Kidney tubule cell (primary cell): ENCODE measurements around the gene AFG1L.
A peak's percentile ranks its signal among the peaks of the same experiment; 100 is the strongest.
"Not testable (repeated sequence)": the region's sequence is repeated elsewhere in the genome, so short reads cannot be mapped to it uniquely, and the experiment has no call there.

ENCODE experiments used
- DNase-seq: peaks from one replicate; pipeline ENCODE4 v3.0.0-alpha.2; 2018; ENCODE audit warnings: low spot score

Gene AFG1L

GRCh38 chr6:108416047-108416833 lies 121.4 kb downstream of the AFG1L start:
- not testable (repeated sequence) for DNase-seq

- peak; percentile 9 for DNase-seq
Measured at GRCh38 chr6:108417027-108417426, 122.2 kb downstream of the AFG1L start.

GRCh38 chr6:108419474-108419873 lies 124.6 kb downstream of the AFG1L start:
- DNase-seq = no peak

GRCh38 chr6:108419934-108420609 lies 125.2 kb downstream of the AFG1L start:
- no peak for DNase-seq

- no peak for DNase-seq
Measured at GRCh38 chr6:108421366-108421765, 126.5 kb downstream of the AFG1L start.

GRCh38 chr6:108423982-108424705 lies 129.3 kb downstream of the AFG1L start:
- DNase-seq = no peak

GRCh38 chr6:108425428-108425827 lies 130.6 kb downstream of the AFG1L start:
- DNase-seq = no peak

GRCh38 chr6:108432143-108432542 lies 137.3 kb downstream of the AFG1L start:
- no peak for DNase-seq

GRCh38 chr6:108432792-108433191 lies 137.9 kb downstream of the AFG1L start:
- DNase-seq = no peak

GRCh38 chr6:108434222-108434621 lies 139.4 kb downstream of the AFG1L start:
- DNase-seq = no peak

GRCh38 chr6:108435391-108435790 lies 140.5 kb downstream of the AFG1L start:
- DNase-seq = no peak

GRCh38 chr6:108436771-108437170 lies 141.9 kb downstream of the AFG1L start:
- no peak for DNase-seq

- peak; percentile 19 for DNase-seq
Measured at GRCh38 chr6:108437821-108438220, 143.0 kb downstream of the AFG1L start.

GRCh38 chr6:108438918-108439317 lies 144.1 kb downstream of the AFG1L start:
- no peak for DNase-seq

- no peak for DNase-seq
Measured at GRCh38 chr6:108441141-108441540, 146.3 kb downstream of the AFG1L start.

- DNase-seq = no peak
Measured at GRCh38 chr6:108442770-108443520, 148.1 kb downstream of the AFG1L start.

GRCh38 chr6:108446629-108447150 lies 151.8 kb downstream of the AFG1L start:
- DNase-seq = no peak

- no peak for DNase-seq
Measured at GRCh38 chr6:108448481-108448880, 153.6 kb downstream of the AFG1L start.

- not testable (repeated sequence) for DNase-seq
Measured at GRCh38 chr6:108449717-108450116, 154.9 kb downstream of the AFG1L start.

- no peak for DNase-seq
Measured at GRCh38 chr6:108451816-108452215, 157.0 kb downstream of the AFG1L start.

GRCh38 chr6:108452711-108453195 lies 157.9 kb downstream of the AFG1L start:
- DNase-seq = no peak
